ENCODE measurements around the gene UBE2E3. TPM values are rescaled to one million over a fixed set of nuclear protein-coding genes. Genes with fewer than 3 reads are reported as not detected.

Gene UBE2E3
- total and polyA plus RNA-seq, 8 donors = 11.9 to 560 (median 83.8) TPM

DNA sequence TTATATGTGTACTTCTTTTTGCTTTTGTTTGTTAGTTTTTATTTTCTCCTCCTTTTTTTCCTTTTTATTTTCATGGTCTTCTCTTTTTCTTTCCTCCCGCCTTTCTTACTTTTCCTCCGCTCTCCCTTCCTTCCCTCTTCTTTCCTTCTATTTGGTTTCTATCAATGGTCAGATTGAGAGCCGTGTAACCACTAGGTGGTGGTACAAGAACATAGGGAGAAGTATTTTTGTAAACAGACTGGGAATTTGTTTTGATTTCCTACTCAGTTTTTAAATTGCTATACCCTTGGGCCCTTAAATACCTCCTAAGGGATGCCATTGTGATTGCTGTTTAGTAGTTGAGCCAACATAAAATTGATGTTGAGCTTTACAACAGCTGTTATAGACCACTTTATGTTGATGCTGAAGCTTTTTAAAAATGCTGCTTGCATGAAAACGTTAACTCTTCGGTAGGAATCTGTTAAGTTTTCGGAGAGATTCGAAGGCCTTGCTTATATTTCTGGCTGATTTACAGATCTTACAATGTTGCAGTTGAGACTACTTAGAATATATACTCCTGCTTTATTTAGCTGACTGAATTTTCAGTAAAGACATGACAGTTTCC lies 124.2 kb downstream of the UBE2E3 start:
- DNase-seq = peak in 1 of 2 donors; percentile 75
- 45 to 64% (median 50%) methylated on average over 7 of the region's 7 CpGs for WGBS, 5 donors
- Histone ChIP-seq H3K4me1 (peaks cover 0 to 5% (median 0%) of the 10 kb centered on the region in 4 donors), H3K27ac (no peak overlapping the region), H3K9me3 (no peaks in the 10 kb centered on the region), H3K4me3 (no peak overlapping the region), H3K27me3 (no peaks in the 10 kb centered on the region), H3K36me3 (no peaks in the 10 kb centered on the region)
- intact Hi-C loops (cut with DNase I; ENCODE audit: low total_unique reads) = loop anchor here (10.0 kb wide), 1 partner anchor 360 kb away; no protein-coding TSS in a partner anchor
- TF ChIP-seq, protein P1, sequence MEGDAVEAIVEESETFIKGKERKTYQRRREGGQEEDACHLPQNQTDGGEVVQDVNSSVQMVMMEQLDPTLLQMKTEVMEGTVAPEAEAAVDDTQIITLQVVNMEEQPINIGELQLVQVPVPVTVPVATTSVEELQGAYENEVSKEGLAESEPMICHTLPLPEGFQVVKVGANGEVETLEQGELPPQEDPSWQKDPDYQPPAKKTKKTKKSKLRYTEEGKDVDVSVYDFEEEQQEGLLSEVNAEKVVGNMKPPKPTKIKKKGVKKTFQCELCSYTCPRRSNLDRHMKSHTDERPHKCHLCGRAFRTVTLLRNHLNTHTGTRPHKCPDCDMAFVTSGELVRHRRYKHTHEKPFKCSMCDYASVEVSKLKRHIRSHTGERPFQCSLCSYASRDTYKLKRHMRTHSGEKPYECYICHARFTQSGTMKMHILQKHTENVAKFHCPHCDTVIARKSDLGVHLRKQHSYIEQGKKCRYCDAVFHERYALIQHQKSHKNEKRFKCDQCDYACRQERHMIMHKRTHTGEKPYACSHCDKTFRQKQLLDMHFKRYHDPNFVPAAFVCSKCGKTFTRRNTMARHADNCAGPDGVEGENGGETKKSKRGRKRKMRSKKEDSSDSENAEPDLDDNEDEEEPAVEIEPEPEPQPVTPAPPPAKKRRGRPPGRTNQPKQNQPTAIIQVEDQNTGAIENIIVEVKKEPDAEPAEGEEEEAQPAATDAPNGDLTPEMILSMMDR (IDR thresholded peaks at IDR 0.05) = peak in 4 of 7 experiments; percentile 37 to 48 (median 46)
- no peak for TF ChIP-seq POLR2A (IDR thresholded peaks at IDR 0.05)

DNA sequence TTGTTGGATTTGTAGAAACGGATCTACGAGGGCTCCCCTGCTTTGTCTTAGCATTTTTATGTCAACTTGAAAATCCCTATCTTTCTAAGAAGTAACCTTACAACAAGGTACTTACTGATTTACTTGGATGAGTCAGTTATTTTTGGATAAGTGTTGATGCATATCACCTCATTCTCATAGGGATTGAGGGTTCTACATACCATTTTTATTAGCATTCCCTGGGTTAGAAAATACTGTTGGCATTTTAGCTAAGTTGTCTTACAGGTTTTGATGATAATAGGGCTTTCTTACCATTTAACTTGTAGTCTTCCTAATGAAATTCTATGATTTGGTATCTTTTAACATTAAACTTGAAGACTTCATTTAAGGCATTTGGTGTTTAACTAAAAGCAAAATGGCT lies 125.2 kb downstream of the UBE2E3 start:
- Histone ChIP-seq H3K4me3 (no peak overlapping the region), H3K36me3 (no peaks in the 10 kb centered on the region), H3K4me1 (peaks cover 0 to 5% (median 0%) of the 10 kb centered on the region in 4 donors), H3K27ac (no peak overlapping the region), H3K9me3 (no peaks in the 10 kb centered on the region), H3K27me3 (no peaks in the 10 kb centered on the region)
- DNase-seq = no peak
- intact Hi-C loops (cut with DNase I; ENCODE audit: low total_unique reads) = loop anchor here (10.0 kb wide), 1 partner anchor 359 kb away; no protein-coding TSS in a partner anchor
- 69 to 79% (median 75%) methylated on average over 2 of the region's 2 CpGs for WGBS, 5 donors
- no peak for TF ChIP-seq POLR2A (IDR thresholded peaks at IDR 0.05)
- no peak for TF ChIP-seq EP300 (IDR thresholded peaks at IDR 0.05)
- no peak for TF ChIP-seq POLR2AphosphoS5 (IDR thresholded peaks at IDR 0.05)
- TF ChIP-seq, protein P1 (IDR thresholded peaks at IDR 0.05) = no peak

DNA sequence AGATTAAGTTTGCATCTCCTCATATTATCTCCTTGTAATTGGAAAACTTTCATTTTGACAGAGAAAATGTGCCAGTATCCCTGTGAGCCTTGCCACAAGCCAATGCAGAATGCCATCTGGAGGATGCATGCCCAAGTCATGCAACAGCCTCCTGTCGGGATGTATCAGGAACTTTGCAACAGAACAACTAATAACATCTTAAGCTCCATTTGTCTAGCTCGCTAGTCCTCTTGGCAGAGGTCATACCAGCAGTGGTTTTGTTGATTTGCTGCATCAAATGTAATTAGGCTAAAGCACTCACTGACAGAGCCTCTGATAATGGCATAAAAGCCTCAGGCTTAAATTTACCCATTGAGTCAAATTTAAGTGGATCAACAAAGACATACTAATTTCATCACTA lies 125.8 kb downstream of the UBE2E3 start:
- no peak overlapping the region for H3K27ac ChIP-seq
- TF ChIP-seq, protein P1 (IDR thresholded peaks at IDR 0.05) = no peak
- TF ChIP-seq EP300 (IDR thresholded peaks at IDR 0.05) = no peak
- TF ChIP-seq POLR2AphosphoS5 (IDR thresholded peaks at IDR 0.05) = no peak
- no peak for TF ChIP-seq POLR2A (IDR thresholded peaks at IDR 0.05)
- H3K9me3 ChIP-seq = no peaks in the 10 kb centered on the region
- no peak overlapping the region for H3K4me3 ChIP-seq
- no peaks in the 10 kb centered on the region for H3K36me3 ChIP-seq
- DNase-seq = peak in 1 of 2 donors; percentile 5
- WGBS, 5 donors = 52 to 70% (median 60%) methylated on average over 2 of the region's 2 CpGs
- no peaks in the 10 kb centered on the region for H3K27me3 ChIP-seq
- H3K4me1 ChIP-seq = peaks cover 0 to 5% (median 0%) of the 10 kb centered on the region in 4 donors
- intact Hi-C loops (cut with DNase I; ENCODE audit: low total_unique reads) = loop anchor here (10.0 kb wide), 1 partner anchor 359 kb away; no protein-coding TSS in a partner anchor

DNA sequence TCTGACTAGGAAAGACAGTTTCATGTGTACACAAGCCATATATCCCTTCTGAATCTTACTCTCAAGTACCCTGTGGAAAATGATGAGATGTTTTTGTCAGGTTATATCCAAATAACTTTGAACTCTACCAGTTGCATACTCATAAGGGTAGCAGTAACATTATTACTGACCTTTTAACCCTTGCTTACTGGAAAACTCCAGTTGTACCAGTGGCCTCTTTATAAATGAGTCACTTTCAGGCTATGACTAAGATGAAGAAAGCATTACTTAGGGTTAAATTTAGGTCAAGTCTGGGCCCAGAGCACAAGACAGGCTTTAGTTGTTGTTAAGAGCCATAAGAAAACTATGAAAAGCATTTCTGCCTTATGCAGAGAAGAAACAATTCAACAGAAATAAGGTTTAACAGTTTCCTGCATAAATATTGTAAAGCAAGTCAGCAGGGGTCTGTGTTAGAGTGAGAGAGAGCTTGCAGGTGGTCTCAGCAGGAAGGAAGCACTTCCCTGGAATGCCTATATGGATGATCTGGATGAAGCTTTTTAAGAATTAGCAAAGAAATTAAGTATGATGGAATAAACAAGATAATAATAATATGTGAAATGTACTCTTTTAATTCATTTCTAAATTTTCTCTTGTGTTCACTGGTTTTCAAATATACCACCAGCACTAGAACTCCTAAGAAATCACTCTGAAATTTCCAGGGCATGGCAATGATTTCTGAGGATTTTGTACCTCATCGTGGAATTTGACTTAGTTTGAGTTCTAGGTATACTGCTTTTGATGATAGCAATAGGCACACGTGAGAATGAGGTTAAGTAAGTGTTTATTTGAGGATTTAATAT lies 126.6 kb downstream of the UBE2E3 start:
- no peak overlapping the region for H3K27ac ChIP-seq

More for the DNA sequence above, 126.6 kb downstream of the UBE2E3 start:
- TF ChIP-seq POLR2A (IDR thresholded peaks at IDR 0.05) (no peak), EP300 (IDR thresholded peaks at IDR 0.05) (no peak), POLR2AphosphoS5 (IDR thresholded peaks at IDR 0.05) (no peak)
- TF ChIP-seq, protein P1 (IDR thresholded peaks at IDR 0.05) = no peak
- H3K36me3 ChIP-seq = no peaks in the 10 kb centered on the region
- 41 to 63% (median 52%) methylated on average over 2 of the region's 2 CpGs for WGBS, 5 donors
- no peaks in the 10 kb centered on the region for H3K27me3 ChIP-seq
- no peak overlapping the region for H3K4me3 ChIP-seq
- peaks cover 0 to 5% (median 0%) of the 10 kb centered on the region in 4 donors for H3K4me1 ChIP-seq
- DNase-seq = peak in 1 of 2 donors; percentile 17
- no peaks in the 10 kb centered on the region for H3K9me3 ChIP-seq
- intact Hi-C loops (cut with DNase I; ENCODE audit: low total_unique reads) = loop anchor here (10.0 kb wide), 1 partner anchor 358 kb away; no protein-coding TSS in a partner anchor
